Neutrophil (primary cell): ENCODE data around the gene SBNO1.
"Not testable (repeated sequence)": the region's sequence is repeated elsewhere in the genome, so short reads cannot be mapped to it uniquely, and the experiment has no call there.

Source experiments
- H3K27ac ChIP-seq: fragments of 200-600 bp; sonication (generic); 2 replicates; pipeline ENCODE4 v1.5.1; 2016; ENCODE audit warnings: mild to moderate bottlenecking, moderate library complexity
- H3K27me3 ChIP-seq: fragments of 200-600 bp; sonication (generic); 2 replicates; pipeline ENCODE4 v1.6.0; 2016; ENCODE audit warnings: mild to moderate bottlenecking
- H3K36me3 ChIP-seq: fragments of 200-600 bp; sonication (generic); 2 replicates; pipeline ENCODE4 v1.5.1; 2017
- H3K4me1 ChIP-seq, 2 experiments: fragments of 200-600 bp in 1 of 2; sonication (generic) in 1 of 2; 1 replicate in 1 of 2; 2 replicates in 1 of 2; pipeline versions ENCODE4 v1.5.1 to v1.6.1; 2013 to 2016; ENCODE audit warnings: low read depth in 1 of 2, low read length in 1 of 2, mild to moderate bottlenecking in 1 of 2, moderate library complexity in 1 of 2; ENCODE audit not compliant: control insufficient read depth in 1 of 2, insufficient read depth in 1 of 2
- H3K4me3 ChIP-seq, 2 experiments: fragments of 200-600 bp in 1 of 2; sonication (generic) in 1 of 2; 1 replicate in 1 of 2; 2 replicates in 1 of 2; pipeline ENCODE4 v1.5.1; 2013 to 2016; ENCODE audit warnings: low read depth in 1 of 2, low read length in 1 of 2, mild to moderate bottlenecking in 1 of 2, moderate library complexity in 1 of 2
- H3K9me3 ChIP-seq: fragments of 200-600 bp; sonication (generic); 2 replicates; pipeline ENCODE4 v1.5.1; 2016
- CTCF ChIP-seq: fragments of 200-600 bp; sonication (generic); IDR thresholded peaks from 2 replicates; pipeline ENCODE4 v1.5.1; 2016; ENCODE audit warnings: antibody characterized with exemption

SBNO1 gene

GRCh38 chr12:123369229-123369628, 4.6 kb upstream of the SBNO1 start:
- no peaks in the 10 kb centered on the region for H3K27me3 ChIP-seq
- no peak overlapping the region for H3K4me3 ChIP-seq
- H3K9me3 ChIP-seq, result no peaks in the 10 kb centered on the region
- H3K4me1 ChIP-seq, result peaks cover 9 to 12% of the 10 kb centered on the region in 2 experiments
- no peak overlapping the region for H3K27ac ChIP-seq
- H3K36me3 ChIP-seq, result no peaks in the 10 kb centered on the region
- TF ChIP-seq CTCF, result no peak

GRCh38 chr12:123368431-123368830, 3.8 kb upstream of the SBNO1 start:
- not testable (repeated sequence) for H3K4me3 ChIP-seq, H3K27me3 ChIP-seq, H3K9me3 ChIP-seq, H3K27ac ChIP-seq, H3K36me3 ChIP-seq
- peaks cover 16 to 19% of the 10 kb centered on the region in 2 experiments for H3K4me1 ChIP-seq

- TF ChIP-seq CTCF, result no peak
- H3K27ac ChIP-seq, result no peak overlapping the region
These were observed 2.9 kb upstream of the SBNO1 start for GRCh38 chr12:123367511-123367910.

GRCh38 chr12:123365025-123365917, 624 bp upstream of the SBNO1 start:
- H3K36me3 ChIP-seq, result no peaks in the 10 kb centered on the region
- H3K9me3 ChIP-seq, result no peaks in the 10 kb centered on the region
- peaks cover 27 to 30% of the 10 kb centered on the region in 2 experiments for H3K4me1 ChIP-seq
- peak overlapping the region; percentile 73 to 97 for H3K4me3 ChIP-seq
- no peaks in the 10 kb centered on the region for H3K27me3 ChIP-seq
- H3K27ac ChIP-seq, result peak overlapping the region; percentile 98
- TF ChIP-seq CTCF, result peak; percentile 70

More at GRCh38 chr12:123367511-123367910, 2.9 kb upstream of the SBNO1 start:
- Histone ChIP-seq H3K4me1 (peaks cover 25 to 28% of the 10 kb centered on the region in 2 experiments), H3K9me3 (no peaks in the 10 kb centered on the region), H3K4me3 (no peak overlapping the region), H3K36me3 (no peaks in the 10 kb centered on the region), H3K27me3 (no peaks in the 10 kb centered on the region)

GRCh38 chr12:123363740-123364531, 711 bp downstream of the SBNO1 start:
- Histone ChIP-seq H3K4me1 (peaks cover 27 to 30% of the 10 kb centered on the region in 2 experiments), H3K27ac (peak overlapping the region; percentile 98), H3K9me3 (no peaks in the 10 kb centered on the region), H3K27me3 (no peaks in the 10 kb centered on the region), H3K4me3 (peak overlapping the region; percentile 73 to 97), H3K36me3 (no peaks in the 10 kb centered on the region)
- no peak for TF ChIP-seq CTCF

- peaks cover 27 to 30% of the 10 kb centered on the region in 2 experiments for H3K4me1 ChIP-seq
- no peak for TF ChIP-seq CTCF
These were observed 1.3 kb downstream of the SBNO1 start for GRCh38 chr12:123363390-123363739.

More at GRCh38 chr12:123363390-123363739, 1.3 kb downstream of the SBNO1 start:
- H3K4me3 ChIP-seq, result peak overlapping the region; percentile 73 to 97
- no peaks in the 10 kb centered on the region for H3K36me3 ChIP-seq
- peak overlapping the region; percentile 98 for H3K27ac ChIP-seq
- H3K9me3 ChIP-seq, result no peaks in the 10 kb centered on the region
- no peaks in the 10 kb centered on the region for H3K27me3 ChIP-seq
